KOPT-K1 (cell line): ENCODE results near the gene TUBA4B.
"Not testable (repeated sequence)": the region's sequence is repeated elsewhere in the genome, so short reads cannot be mapped to it uniquely, and the experiment has no call there.

Experiments
- H3K27ac ChIP-seq: fragments of 200-600 bp; sonication (generic); 2 replicates; pipeline ENCODE4 v1.5.1; 2016; ENCODE audit warnings: antibody characterized with exemption, mild to moderate bottlenecking, low read depth, low read length; ENCODE audit not compliant: poor library complexity, severe bottlenecking
- H3K36me3 ChIP-seq: fragments of 200-600 bp; sonication (generic); 2 replicates; pipeline ENCODE4 v1.5.1; 2017; ENCODE audit warnings: antibody characterized with exemption, mild to moderate bottlenecking, low read length, moderate library complexity; ENCODE audit not compliant: insufficient read depth
- H3K9me3 ChIP-seq: fragments of 200-600 bp; sonication (generic); 2 replicates; pipeline ENCODE4 v1.5.1; 2017; ENCODE audit warnings: antibody characterized with exemption, low read length, mild to moderate bottlenecking; ENCODE audit not compliant: insufficient read depth, poor library complexity, severe bottlenecking

Gene TUBA4B

DNA sequence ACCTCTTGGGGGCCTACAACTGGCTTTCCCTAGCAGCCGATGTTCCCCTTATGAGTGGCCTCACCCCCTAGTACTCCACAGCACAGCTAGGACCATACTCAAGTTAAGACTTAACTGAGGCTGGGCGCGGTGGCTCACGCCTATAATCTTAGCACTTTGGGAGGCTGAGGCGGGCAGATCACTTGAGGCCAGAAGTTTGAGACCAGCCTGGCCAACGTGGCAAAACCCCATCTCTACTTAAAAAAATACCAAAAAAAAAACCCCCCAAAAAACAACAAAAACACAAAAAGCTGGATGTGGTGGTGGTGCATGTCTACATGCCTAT, 34.0 kb downstream of the TUBA4B start:
- not testable (repeated sequence) for H3K9me3 ChIP-seq, H3K27ac ChIP-seq, H3K36me3 ChIP-seq

DNA sequence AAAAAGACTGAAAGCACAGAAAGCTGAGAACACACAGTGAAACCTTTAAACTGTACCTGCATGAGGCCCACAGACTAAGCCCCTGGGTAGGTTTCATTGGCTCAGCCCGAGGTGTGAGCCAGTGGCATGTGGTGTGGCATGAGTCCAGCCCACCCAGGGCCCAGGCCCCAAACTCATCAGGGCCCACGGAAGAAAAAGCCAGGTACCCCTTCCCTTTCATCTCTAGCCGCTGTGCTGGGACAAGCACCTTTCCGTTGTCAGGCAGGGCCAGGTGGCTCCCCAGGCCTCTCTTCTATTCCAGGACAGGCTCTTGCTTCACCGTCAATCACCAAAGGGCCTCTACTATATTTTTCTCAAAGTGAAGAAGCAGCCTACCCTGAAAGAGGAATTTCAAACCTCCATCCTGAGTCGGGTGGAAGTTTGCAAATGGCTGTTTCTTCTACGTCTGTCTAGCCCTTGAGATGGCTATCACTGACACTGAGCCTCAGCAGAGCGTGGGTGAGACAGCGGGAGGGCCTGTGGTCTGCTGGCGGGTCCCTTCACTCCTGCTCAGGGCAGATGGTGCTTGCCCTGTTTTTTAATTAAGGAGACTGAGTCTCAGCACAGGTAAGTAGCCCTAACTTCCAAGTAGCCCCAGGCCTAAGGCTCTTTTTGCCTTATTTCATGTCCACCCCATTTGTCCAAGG, 34.7 kb downstream of the TUBA4B start:
- no peaks in the 10 kb centered on the region; the same call in 1 of the 2 replicates for H3K36me3 ChIP-seq
- H3K9me3 ChIP-seq = no peaks in the 10 kb centered on the region
- H3K27ac ChIP-seq = no peak overlapping the region

DNA sequence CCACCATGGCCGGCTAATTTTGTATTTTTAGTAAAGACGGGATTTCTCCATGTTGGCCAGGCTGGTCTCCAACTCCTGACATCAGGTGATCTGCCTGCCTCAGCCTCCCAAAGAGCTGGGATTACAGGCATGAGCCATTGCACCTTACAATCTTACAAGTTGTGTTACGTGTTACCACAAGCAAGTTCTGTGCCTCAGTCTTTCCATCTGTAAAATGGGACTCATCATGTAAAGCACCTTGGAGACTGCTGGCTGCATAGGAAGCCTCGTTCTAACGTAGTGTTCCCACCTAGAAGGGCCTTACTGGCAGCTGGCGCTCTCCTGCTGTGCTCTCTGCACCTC, 36.1 kb downstream of the TUBA4B start:
- H3K36me3 ChIP-seq = no peaks in the 10 kb centered on the region; the same call in 1 of the 2 replicates
- no peaks in the 10 kb centered on the region for H3K9me3 ChIP-seq
- no peak overlapping the region for H3K27ac ChIP-seq

DNA sequence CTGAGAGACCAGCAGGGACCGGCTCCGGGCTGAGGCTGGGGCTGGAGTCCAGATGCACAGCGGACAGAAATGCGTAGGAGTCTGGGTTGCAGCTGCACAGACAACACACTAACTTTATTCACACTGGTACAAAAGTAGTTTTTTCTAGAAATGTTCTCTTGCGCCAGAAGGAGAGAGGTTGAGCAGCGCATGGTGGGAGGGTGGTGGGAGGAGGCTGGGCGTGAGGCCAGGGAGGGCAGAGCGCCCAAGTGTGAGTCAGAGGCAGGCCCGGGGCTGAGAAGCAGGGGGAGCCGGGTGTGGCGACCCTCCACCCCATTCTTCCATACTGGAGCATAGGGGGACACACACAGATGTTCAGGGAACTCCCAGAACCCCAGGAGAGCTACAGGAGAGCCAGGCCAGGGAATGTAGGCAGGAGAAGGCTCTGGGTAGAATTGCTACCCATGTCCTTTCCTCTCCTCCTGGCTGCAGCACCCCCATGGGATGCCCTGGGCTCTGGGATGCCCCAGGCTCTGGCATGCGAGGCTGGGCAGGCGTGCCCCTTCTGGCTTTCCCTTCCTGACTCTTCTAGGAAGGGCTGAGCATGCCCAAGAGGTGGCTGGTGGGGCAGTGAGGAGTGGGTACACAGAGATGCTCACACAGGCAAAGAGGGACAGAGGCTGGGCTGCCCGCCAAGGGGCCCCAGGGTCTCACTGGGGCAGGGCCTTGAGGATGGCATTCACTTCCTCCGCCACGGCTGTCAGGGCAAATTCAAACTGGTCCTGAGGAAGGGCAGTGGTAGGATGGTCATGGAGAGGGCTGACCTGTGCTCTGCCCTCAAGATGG, 36.7 kb downstream of the TUBA4B start:
- H3K27ac ChIP-seq = no peak overlapping the region
- H3K36me3 ChIP-seq = no peaks in the 10 kb centered on the region; the same call in 1 of the 2 replicates
- no peaks in the 10 kb centered on the region for H3K9me3 ChIP-seq

DNA sequence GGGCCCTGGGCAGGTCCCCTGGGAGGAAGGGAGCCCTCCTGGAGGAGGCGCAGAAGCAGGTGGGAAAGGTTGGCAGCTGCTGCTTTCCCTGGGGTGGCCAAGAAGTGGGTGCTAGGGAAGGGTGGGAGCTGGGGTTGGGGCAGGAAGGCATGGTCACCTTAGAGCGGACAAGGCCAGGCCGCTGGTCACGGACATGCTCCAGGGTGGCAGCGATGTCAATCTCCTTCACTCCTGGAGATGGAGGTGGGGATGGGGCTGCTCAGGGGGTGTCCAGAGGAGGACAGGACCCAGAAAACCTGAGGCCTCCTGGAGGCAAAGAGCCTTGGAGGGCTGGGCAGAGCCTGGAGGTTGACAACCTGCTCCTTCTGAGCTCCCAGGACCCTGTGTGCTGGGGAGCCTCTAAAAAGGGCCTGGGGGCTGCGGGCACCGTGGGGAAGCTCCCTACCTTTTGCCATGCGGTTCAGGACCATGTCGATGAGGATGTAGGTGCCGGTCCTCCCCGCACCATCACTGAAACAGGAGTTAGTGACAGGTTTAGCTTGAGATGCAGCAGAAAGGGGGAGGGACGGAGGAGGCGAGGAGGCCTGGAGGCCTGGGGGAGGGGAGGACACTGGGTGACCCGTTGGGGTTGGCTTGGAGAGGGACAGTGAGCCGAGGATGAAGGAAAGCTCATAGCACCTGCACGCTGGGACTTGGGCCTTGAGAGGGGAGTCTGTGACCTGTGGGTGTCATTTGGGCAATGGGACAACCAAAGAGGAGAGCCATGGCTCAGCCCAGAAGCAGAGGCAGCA, 37.5 kb downstream of the TUBA4B start:
- no peak overlapping the region for H3K27ac ChIP-seq
- H3K9me3 ChIP-seq = no peaks in the 10 kb centered on the region
- no peaks in the 10 kb centered on the region for H3K36me3 ChIP-seq

DNA sequence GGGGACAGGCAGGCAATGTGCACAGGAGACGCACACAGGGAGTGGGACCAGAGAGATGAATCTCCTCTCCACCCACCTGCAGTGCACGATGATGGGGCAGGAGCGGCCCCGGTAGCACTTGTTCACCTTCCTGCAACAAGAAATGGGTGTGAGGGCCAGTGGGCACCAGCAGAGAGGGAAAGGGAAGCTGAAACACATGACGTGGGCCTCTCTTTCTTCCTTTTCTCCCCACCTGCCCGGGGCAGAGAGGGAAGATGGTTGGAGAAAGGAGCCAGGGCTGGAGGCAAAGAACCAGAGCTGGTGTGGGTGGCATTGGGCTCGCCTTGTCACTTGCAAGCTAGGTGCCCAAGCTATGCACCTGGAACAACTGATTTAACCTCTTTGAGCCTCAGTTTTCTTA, 38.4 kb downstream of the TUBA4B start:
- no peaks in the 10 kb centered on the region for H3K36me3 ChIP-seq
- H3K27ac ChIP-seq = no peak overlapping the region
- no peaks in the 10 kb centered on the region for H3K9me3 ChIP-seq

DNA sequence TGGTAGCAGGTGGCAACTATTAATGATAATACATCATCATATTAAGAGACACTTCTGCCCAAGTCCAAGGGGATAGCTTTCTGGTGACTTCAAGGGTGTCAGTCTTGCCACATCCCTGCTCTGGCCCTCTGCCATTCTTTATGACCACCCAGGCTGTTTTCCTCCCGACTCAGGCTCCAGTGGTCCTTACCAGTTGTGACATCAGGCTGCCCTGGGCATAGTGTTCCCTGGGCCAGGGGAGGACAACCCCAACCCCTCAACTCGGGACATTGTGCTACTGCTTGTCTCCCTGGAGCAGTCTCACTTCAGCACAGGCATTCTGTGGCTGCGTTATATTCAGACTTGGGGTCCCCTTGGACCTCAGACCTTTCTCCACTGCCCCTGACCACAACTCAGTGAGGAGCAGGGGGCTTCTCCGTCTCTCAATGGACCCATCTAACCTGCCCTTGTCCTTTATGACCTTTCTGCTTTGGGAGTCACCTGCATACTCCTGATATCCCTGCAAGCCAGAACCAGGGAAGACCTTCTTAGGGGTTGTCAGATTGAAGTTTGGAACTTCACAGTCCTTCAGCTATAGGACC, 39.0 kb downstream of the TUBA4B start:
- Histone ChIP-seq H3K9me3 (no peaks in the 10 kb centered on the region), H3K36me3 (no peaks in the 10 kb centered on the region), H3K27ac (no peak overlapping the region)

DNA sequence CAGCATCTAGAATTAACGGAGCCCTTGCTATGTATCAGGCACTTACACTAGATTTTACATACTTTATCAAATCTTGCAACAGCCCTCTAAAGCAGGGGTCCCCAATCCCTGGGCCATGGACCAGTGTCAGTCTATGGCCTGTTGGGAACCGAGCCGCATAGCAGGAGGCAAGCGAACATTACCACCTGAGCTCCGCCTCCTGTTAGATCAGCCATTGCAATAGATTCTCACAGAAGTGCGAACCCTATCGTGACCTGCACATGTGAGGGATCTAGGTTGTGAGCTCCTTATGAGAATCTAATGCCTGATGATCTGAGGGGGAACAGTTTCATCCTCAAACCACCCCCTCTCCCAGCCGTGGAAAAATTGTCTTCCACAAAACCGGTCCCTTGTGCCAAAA, 39.6 kb downstream of the TUBA4B start:
- no peak overlapping the region for H3K27ac ChIP-seq
- no peaks in the 10 kb centered on the region for H3K9me3 ChIP-seq
- no peaks in the 10 kb centered on the region for H3K36me3 ChIP-seq

DNA sequence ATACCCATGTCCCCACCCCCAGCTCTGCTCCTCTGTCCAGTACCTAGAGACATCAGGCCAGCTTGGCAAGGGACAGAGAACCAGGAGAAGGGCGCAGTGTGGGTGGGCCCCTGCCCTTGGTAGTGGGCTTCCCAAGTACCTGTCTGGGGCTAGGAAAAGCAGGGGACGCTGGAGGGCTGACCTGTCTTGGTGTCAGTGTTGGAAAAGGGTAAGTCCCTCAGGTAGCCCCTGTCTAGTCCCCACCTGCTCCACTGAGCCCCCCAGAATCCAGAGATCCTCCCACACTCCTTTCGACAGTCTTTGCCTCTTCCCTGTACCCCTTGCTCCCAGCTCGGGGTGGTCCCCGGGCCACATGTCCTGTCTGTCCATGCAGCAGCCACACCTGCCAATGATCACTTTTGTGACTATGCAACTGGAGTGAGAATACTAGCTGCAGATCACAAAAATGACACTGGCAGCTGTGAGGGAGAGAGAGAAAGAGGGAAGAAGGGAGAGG, 40.7 kb downstream of the TUBA4B start:
- H3K9me3 ChIP-seq = no peaks in the 10 kb centered on the region
- H3K36me3 ChIP-seq = no peaks in the 10 kb centered on the region
- H3K27ac ChIP-seq = no peak overlapping the region

DNA sequence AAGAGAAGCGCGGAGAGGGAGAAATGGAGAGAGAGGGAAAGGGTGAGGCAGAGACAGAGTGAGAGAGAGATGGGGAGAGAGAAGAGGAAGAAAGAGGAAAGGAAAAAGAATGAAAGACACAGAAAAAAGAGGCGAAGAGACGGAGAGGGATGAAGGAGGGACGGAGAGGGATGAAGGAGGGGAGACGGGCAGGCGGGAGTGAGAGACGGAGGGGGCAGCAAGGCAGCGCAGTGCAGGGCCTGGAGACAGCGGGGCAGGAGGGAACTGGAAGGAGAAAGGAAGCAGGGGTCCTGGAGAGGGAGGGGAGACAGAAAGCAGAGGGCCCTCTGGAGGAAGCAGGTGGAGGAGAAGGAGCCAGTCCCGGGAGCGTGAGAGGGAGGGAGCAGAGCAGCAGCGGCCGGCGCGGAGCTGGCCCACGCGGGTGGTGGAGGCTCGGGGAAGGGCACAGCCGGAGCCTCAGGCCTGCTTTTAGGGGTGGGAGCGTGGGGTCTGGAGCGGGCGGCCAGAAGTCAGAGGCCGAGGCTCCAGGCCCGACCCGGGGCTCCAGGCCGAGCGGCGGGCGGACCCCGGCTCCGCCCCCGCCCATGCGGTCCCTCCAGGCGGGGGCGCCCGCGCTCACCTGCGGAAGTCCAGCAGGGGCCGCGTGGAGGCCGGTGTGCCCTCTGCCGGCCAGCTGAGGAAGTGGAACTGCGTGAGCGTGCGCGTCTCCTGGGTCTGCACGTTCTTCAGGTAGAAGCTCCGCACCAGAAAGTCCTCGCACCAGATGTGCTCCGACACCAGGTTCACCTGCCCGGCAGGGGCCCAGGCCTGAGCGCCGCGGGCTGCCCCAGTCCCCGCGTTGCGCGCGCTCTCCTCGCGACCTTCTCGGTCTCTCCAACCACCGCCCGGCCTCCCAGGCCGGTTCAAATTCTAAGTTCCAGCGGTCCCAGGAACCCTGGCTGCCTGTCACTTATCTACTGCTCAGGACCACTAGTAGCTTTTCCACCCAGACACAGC, 41.6 kb downstream of the TUBA4B start:
- no peaks in the 10 kb centered on the region for H3K9me3 ChIP-seq
- H3K36me3 ChIP-seq = no peaks in the 10 kb centered on the region
- no peak overlapping the region for H3K27ac ChIP-seq

DNA sequence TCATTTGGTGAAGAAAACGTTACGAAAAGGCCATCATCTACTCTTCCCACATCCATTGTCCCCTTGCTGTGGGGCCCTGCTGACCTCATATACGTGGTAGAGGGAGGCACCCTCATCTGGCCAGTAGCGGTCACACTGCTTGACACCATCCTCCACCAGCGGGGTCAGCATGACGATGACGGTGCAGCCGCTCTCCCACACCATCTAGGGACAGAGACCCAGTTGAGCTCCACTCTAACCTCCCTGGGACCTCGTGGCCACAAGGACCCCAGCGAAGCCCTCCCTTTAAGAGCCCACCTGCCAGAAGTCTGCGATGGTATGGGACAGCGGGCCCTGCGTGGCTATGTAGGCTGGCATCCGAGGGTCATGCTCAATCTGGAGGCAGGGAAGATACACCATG, 43.1 kb downstream of the TUBA4B start:
- Histone ChIP-seq H3K9me3 (no peaks in the 10 kb centered on the region), H3K36me3 (no peaks in the 10 kb centered on the region), H3K27ac (no peak overlapping the region)

DNA sequence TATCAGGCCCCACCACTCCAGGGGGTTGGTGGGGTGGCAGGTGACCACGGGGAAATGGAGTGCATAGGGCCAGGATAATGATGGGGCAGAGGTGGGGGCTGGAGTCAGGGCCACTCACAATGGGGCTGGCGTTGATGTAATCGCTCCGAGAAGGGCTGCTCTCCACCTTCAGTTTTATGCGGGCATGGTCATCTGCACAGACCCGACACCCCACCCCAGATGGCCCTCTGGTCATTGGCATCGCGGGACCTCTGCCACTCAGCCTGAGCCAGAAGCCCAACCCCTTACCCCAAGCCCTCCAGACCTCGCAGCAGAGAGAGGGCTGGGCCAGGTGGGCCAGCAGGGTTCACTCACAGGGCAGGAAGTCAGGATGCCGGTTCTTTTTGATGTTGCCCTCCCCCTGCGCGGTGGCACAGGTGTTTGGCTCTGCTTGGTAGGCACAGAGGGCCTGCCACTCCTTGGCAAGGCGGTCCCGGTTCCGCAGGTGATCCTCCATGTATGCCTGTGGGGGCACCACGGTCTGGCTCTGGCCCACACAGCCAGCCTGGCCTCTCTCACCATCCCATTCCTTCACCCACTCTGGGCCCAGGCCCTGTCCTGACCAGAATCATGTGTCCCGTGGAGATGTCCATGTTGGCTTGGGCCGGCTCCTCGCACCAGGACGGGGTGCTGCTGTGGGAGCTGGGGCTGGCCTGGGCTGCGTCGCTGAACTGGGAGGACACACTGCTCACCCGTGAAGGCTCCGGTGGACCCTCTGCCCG, 43.8 kb downstream of the TUBA4B start:
- Histone ChIP-seq H3K9me3 (no peaks in the 10 kb centered on the region), H3K36me3 (no peaks in the 10 kb centered on the region), H3K27ac (no peak overlapping the region)

DNA sequence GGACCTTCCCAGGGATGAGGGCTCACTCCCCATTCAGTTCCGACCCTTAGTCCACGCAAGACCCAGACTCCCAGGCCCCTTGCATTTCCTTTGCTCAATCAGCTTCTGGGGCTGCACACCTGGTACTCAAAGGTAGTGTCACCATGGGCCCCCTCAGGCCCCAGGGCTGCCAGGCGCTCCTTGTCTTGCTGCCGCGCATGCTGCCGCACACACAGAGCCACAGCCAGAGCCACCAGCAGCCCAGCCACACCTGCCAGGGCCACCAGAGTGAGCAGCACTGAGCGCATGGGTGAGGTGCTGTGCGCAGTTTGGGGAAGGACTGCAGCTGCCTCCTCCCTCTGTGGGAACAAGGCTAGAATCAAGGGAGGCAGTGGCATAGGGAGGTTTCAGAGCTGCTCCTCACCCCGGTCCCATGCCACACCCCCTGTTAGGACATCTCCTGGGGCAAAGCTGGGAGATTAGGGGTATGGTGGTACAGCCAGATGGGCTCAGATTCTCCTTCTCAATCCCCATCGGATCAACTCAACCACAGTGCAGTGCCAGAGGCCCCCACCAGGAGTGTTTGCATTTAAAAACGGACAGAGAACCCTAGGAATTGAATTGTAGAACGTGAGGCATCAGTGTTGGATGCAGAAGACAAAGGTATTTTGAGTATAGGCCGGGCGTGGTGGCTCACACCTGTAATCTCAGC, 44.9 kb downstream of the TUBA4B start:
- Histone ChIP-seq H3K9me3 (no peaks in the 10 kb centered on the region), H3K36me3 (no peaks in the 10 kb centered on the region), H3K27ac (no peak overlapping the region)
